ENCODE measurements around the gene C5orf15. TPM values are rescaled to one million over a fixed set of nuclear protein-coding genes. Genes with fewer than 3 reads are reported as not detected.

The C5orf15 gene
- total RNA-seq, 4 donors from 2014 or later = 53.7 to 76.3 (median 71.4) TPM

DNA sequence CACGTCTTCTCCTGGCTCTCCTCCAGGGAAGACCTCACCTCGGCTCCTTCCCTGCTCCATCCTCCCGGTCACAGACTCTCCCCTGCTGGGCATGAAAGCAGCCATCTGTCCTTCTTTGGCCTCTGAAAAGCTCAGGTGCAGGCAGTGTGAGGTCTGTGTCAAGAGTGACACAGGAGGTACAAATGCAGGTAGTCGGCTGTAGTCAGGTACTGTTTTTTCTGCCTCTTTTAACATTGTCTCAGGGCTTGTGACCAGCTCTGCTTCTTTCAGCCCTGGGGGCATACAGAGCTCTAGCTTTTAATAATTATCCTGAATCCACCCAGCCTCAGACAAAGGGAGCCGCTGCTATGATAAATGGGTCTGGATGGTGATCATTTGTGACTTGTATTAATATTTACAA, 46.4 kb downstream of the C5orf15 start:
- H3K27ac ChIP-seq = no peak overlapping the region
- intact Hi-C loops (cut with DNase I) = no loop called here
- no peak for DNase-seq
- no peaks in the 10 kb centered on the region for H3K9me3 ChIP-seq
- H3K4me3 ChIP-seq (replicated peaks in 1 of 3) = no peak overlapping the region
- H3K36me3 ChIP-seq = no peaks in the 10 kb centered on the region
- 58 to 60% methylated on average over 5 of the region's 5 CpGs for WGBS, 2 donors
- H3K27me3 ChIP-seq = no peaks in the 10 kb centered on the region
- no peaks in the 10 kb centered on the region for H3K4me1 ChIP-seq
- TF ChIP-seq POLR2A (IDR thresholded peaks at IDR 0.05) (no peak), CTCF (IDR thresholded peaks at IDR 0.05) (no peak)

DNA sequence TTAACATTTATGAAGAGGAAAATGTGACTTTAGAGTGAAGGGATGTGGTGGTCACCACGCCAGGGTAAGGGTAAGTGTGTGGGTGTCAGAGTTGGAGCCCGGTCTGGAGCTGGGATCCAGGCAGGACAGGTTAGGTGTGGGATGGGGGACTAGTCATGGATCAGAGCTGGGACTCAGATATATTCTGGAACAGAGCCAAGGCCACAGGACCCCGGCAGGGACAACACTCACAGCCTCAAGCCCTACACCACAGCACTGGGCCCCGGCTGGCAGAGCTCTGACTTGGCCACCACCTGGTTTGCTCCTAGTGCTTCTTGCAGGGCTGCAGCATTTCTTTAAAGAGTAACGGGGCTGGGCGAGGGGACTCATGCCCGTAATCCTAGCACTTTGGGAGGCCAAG, 47.4 kb downstream of the C5orf15 start:
- H3K27me3 ChIP-seq = no peaks in the 10 kb centered on the region
- H3K4me3 ChIP-seq (replicated peaks in 1 of 3) = no peak overlapping the region
- no peaks in the 10 kb centered on the region for H3K4me1 ChIP-seq
- no peaks in the 10 kb centered on the region for H3K36me3 ChIP-seq
- WGBS, 2 donors = 82 to 85% methylated on average over 6 to 7 of the region's 7 CpGs
- no peaks in the 10 kb centered on the region for H3K9me3 ChIP-seq
- TF ChIP-seq POLR2A (IDR thresholded peaks at IDR 0.05) (no peak), CTCF (IDR thresholded peaks at IDR 0.05) (no peak)
- H3K27ac ChIP-seq = no peak overlapping the region
- intact Hi-C loops (cut with DNase I) = no loop called here
- DNase-seq = no peak

- no peaks in the 10 kb centered on the region for H3K4me1 ChIP-seq
- DNase-seq = no peak
- intact Hi-C loops (cut with DNase I) = no loop called here
- no peaks in the 10 kb centered on the region for H3K36me3 ChIP-seq
- no peak overlapping the region for H3K4me3 ChIP-seq (replicated peaks in 1 of 3)
- no peak overlapping the region for H3K27ac ChIP-seq
- H3K9me3 ChIP-seq = no peaks in the 10 kb centered on the region
- TF ChIP-seq POLR2A (IDR thresholded peaks at IDR 0.05) = no peak
- no peak for TF ChIP-seq CTCF (IDR thresholded peaks at IDR 0.05)
- H3K27me3 ChIP-seq = no peaks in the 10 kb centered on the region
- 91 to 93% methylated on average over 14 to 16 of the region's 16 CpGs for WGBS, 2 donors
These were observed 49.0 kb downstream of the C5orf15 start for GRCh38 chr5:133919148-133920136.

GRCh38 chr5:133918731-133919130, 49.7 kb downstream of the C5orf15 start:
- intact Hi-C loops (cut with DNase I) = no loop called here
- H3K4me3 ChIP-seq (replicated peaks in 1 of 3) = no peak overlapping the region
- H3K36me3 ChIP-seq = no peaks in the 10 kb centered on the region

More at GRCh38 chr5:133918731-133919130, 49.7 kb downstream of the C5orf15 start:
- TF ChIP-seq POLR2A (IDR thresholded peaks at IDR 0.05) (no peak), CTCF (IDR thresholded peaks at IDR 0.05) (no peak)
- 91 to 92% methylated on average over 10 of the region's 10 CpGs for WGBS, 2 donors
- H3K27ac ChIP-seq = no peak overlapping the region
- no peaks in the 10 kb centered on the region for H3K27me3 ChIP-seq
- H3K9me3 ChIP-seq = no peaks in the 10 kb centered on the region
- no peaks in the 10 kb centered on the region for H3K4me1 ChIP-seq
- no peak for DNase-seq

All from thyroid gland (tissue), 4 donors.